ENCODE data around the gene UNC5C. TPM values are rescaled to one million over a fixed set of nuclear protein-coding genes. Genes with fewer than 3 reads are reported as not detected.

Gene UNC5C
- total and polyA plus RNA-seq, 10 of the 15 experiments (the other 5 are each of a cell fraction or from before 2014, with no cell fraction given): 0.02 to 2.0 (median 0.15) TPM; not detected in 1

GRCh38 chr4:95478679-95479078 lies 70.1 kb downstream of the UNC5C start:
- no peak for TF ChIP-seq E4F1 (IDR thresholded peaks at IDR 0.05; ENCODE audit: borderline replicate concordance, partially characterized antibody)
- TF ChIP-seq SREBF2 (IDR thresholded peaks at IDR 0.05; ENCODE audit: low read length): no peak
- TF ChIP-seq POLR2A (IDR thresholded peaks at IDR 0.05; ENCODE audit: low read depth, low read length): no peak
- no peak for TF ChIP-seq SIX5 (IDR thresholded peaks at IDR 0.05; ENCODE audit: low read depth, low read length, severe bottlenecking)
- TF ChIP-seq EGR1 (IDR thresholded peaks at IDR 0.05; ENCODE audit: borderline replicate concordance in 1 of 2, low read depth in 2 of 2, low read length in 2 of 2): no peak
- TF ChIP-seq IRF5 (IDR thresholded peaks at IDR 0.05; ENCODE audit: borderline replicate concordance): no peak
- TF ChIP-seq YY1 (IDR thresholded peaks at IDR 0.05; ENCODE audit: low read depth, low read length): no peak
- TF ChIP-seq BCLAF1 (IDR thresholded peaks at IDR 0.05): no peak
- no peak for TF ChIP-seq CEBPZ (IDR thresholded peaks at IDR 0.05; ENCODE audit: low read depth, low read length)
- ChIA-PET RAD21 (ENCODE audit: unreplicated experiment) (no interaction called here), CTCF (no interaction called here), SMC1A (ENCODE audit: uncharacterized antibody, unreplicated experiment) (interaction anchor here (1.9 kb wide), 1 partner anchor 15 kb away, joined by 5 read pairs; no protein-coding TSS in a partner anchor), POLR2A (no interaction called here)
- in situ Hi-C loops (cut with MboI): no loop called here
- DNase-seq (ENCODE audit: low read depth, low spot score) (no peak), FAIRE-seq (no peak), ATAC-seq (no peak)
- WGBS (ENCODE audit: insufficient coverage, insufficient replicate concordance, low lambda C conversion rate, missing lambda C conversion rate): 32% methylated on average over 6 of the region's 6 CpGs
- Histone ChIP-seq H3K36me3 (ENCODE audit: control insufficient read depth in 2 of 2, insufficient read depth in 2 of 2, low read length in 1 of 2) (no peaks in the 10 kb centered on the region), H2AFZ (ENCODE audit: control insufficient read depth, low read depth, low read length) (no peak overlapping the region), H4K20me1 (ENCODE audit: control insufficient read depth, insufficient read depth) (no peaks in the 10 kb centered on the region), H3K79me2 (ENCODE audit: control insufficient read depth, insufficient read depth, low read length) (no peaks in the 10 kb centered on the region), H3K27ac (ENCODE audit: control insufficient read depth, insufficient read depth) (no peak overlapping the region), H3K4me2 (ENCODE audit: control insufficient read depth, insufficient read depth) (no peak overlapping the region), H3K9ac (ENCODE audit: control insufficient read depth, insufficient read depth, low read length) (no peak overlapping the region), H3K4me3 (no peak overlapping the region), H3K9me3 (replicated peaks; ENCODE audit: control insufficient read depth, insufficient read depth, low read length) (no peaks in the 10 kb centered on the region), H3K4me1 (ENCODE audit: control insufficient read depth, insufficient read depth, low read length) (no peaks in the 10 kb centered on the region), H3K27me3 (replicated peaks in 1 of 2; ENCODE audit: control insufficient read depth in 2 of 2, insufficient read depth in 2 of 2, low read length in 1 of 2) (no peaks in the 10 kb centered on the region)
- intact Hi-C loops (cut with micrococcal nuclease; ENCODE audit: unreplicated experiment): no loop called here
- BruUV-seq (replicated peaks): no TSS peak

Measured in GM12878 (cell line).